Hepatocyte (in vitro differentiated cells): ENCODE results near the gene ADGRD1. TPM values are rescaled to one million over a fixed set of nuclear protein-coding genes. Genes with fewer than 3 reads are reported as not detected.

ENCODE experiments used
- DNase-seq: peaks from one replicate; pipeline ENCODE4 v3.0.0-alpha.2; 2016; ENCODE audit warnings: low spot score
- H2AFZ ChIP-seq: fragments of 200-600 bp; sonication (generic); 2 replicates; pipeline ENCODE4 v1.6.0; 2016; ENCODE audit warnings: antibody characterized with exemption, mild to moderate bottlenecking
- H3K27ac ChIP-seq: fragments of 200-600 bp; sonication (generic); 2 replicates; pipeline ENCODE4 v1.5.1; 2016; ENCODE audit warnings: mild to moderate bottlenecking
- H3K27me3 ChIP-seq: fragments of 200-600 bp; sonication (generic); 2 replicates; pipeline ENCODE4 v1.6.1; 2016
- H3K36me3 ChIP-seq: fragments of 200-600 bp; sonication (generic); replicated peaks from 2 replicates; pipeline ENCODE4 v1.5.1; 2016; ENCODE audit warnings: low read depth; ENCODE audit not compliant: insufficient read depth
- H3K4me1 ChIP-seq: fragments of 200-600 bp; sonication (generic); 2 replicates; pipeline ENCODE4 v1.5.1; 2016; ENCODE audit warnings: mild to moderate bottlenecking, moderate library complexity; ENCODE audit not compliant: insufficient read depth
- H3K4me2 ChIP-seq: fragments of 200-600 bp; sonication (generic); 2 replicates; pipeline ENCODE4 v1.6.0; 2016
- H3K4me3 ChIP-seq: fragments of 200-600 bp; sonication (generic); 2 replicates; pipeline ENCODE4 v1.5.1; 2016; ENCODE audit warnings: mild to moderate bottlenecking
- H3K79me2 ChIP-seq: fragments of 200-600 bp; sonication (generic); 2 replicates; pipeline ENCODE4 v1.6.0; 2017; ENCODE audit warnings: mild to moderate bottlenecking
- H3K9me2 ChIP-seq: fragments of 200-600 bp; sonication (generic); replicated peaks from 2 replicates; pipeline ENCODE4 v1.6.0; 2017; ENCODE audit warnings: mild to moderate bottlenecking; ENCODE audit not compliant: insufficient read depth
- H3K9me3 ChIP-seq: fragments of 200-600 bp; sonication (generic); 2 replicates; pipeline ENCODE4 v1.5.1; 2016; ENCODE audit warnings: low read depth, mild to moderate bottlenecking
- H4K20me1 ChIP-seq: fragments of 200-600 bp; sonication (generic); 2 replicates; pipeline ENCODE4 v1.6.0; 2016; ENCODE audit warnings: mild to moderate bottlenecking; ENCODE audit not compliant: insufficient read depth, poor library complexity, severe bottlenecking
- CTCF ChIP-seq: fragments of 200-600 bp; sonication (generic); IDR thresholded peaks from 2 replicates; pipeline ENCODE4 v1.5.1; 2016; ENCODE audit warnings: antibody characterized with exemption, mild to moderate bottlenecking; ENCODE audit not compliant: poor library complexity
- EZH2 ChIP-seq: fragments of 200-600 bp; sonication (generic); IDR thresholded peaks from 2 replicates; pipeline ENCODE4 v1.6.1; 2016; ENCODE audit warnings: antibody characterized with exemption, mild to moderate bottlenecking, borderline replicate concordance
- EZH2phosphoT487 ChIP-seq: fragments of 200-600 bp; sonication (generic); IDR thresholded peaks from one replicate; pipeline ENCODE4 v1.6.1; 2018; ENCODE audit warnings: antibody characterized with exemption, mild to moderate bottlenecking, low read depth, moderate library complexity; ENCODE audit not compliant: unreplicated experiment, severe bottlenecking
- WGBS: methylation state at CpG from one replicate; pipeline ENCODE4 v1.1.6; 2016; ENCODE audit warnings: low lambda C conversion rate; ENCODE audit errors: missing lambda C conversion rate; 5-methylcytosine and 5-hydroxymethylcytosine counted together
- polyA plus RNA-seq: library from polyadenylated mRNA; unstranded; fragments of >200 nt; fragmentation: Nextera tagmentation; extraction: Ambion mirVana; gene quantifications from 2 replicates; pipeline ENCODE4 v1.2.1, GENCODE V29; 2016
- total RNA-seq: library from RNA; depleted of rRNA; stranded (reverse); fragments of >200 nt; gene quantifications from 2 replicates; pipeline ENCODE4 v1.2.3, GENCODE V29; 2014

The ADGRD1 gene
- total and polyA plus RNA-seq, 2 experiments from 2014 or later = 18.1 to 18.5 TPM

DNA sequence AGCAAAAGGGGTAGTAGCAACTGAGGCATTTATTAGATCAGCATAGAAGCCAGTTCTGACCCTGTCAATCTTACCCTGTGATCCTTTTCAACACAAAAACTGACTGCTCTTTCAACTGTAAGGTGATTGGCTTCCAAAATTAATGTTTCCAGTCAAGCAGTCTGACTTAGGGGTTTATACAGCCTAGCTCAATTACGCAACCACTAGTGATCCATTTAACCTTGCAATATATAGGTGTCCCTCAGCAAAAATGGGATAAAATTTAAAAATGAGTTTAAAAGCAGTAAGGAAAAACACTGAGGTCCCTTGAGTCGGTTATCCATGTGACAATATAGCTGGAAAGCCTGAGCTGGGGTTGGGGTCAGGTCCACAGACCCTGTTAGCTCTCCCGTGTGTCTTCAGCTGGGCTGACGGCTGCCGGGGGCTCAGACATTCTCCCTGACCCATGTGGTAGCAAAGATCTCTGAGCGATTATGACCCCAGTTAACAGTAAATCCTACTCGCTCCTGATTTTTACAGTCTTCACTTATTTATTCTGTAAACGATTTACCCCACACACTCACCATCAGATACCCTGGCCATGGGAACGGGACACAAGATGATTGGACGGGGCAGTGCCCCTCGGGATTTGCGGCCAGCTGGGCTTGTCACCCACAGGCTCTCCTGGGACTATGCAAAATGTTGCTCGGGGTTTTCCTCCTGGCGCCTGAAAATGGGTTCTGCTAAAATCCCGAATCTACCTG is 16.6 kb downstream of the ADGRD1 start:
- WGBS = 48% methylated on average over 15 of the region's 15 CpGs
- H3K36me3 ChIP-seq = no peaks in the 10 kb centered on the region
- H2AFZ ChIP-seq = no peak overlapping the region
- no peak for DNase-seq
- H3K27me3 ChIP-seq = no peaks in the 10 kb centered on the region
- no peaks in the 10 kb centered on the region for H4K20me1 ChIP-seq
- TF ChIP-seq CTCF = no peak
- no peak for TF ChIP-seq EZH2phosphoT487
- no peak for TF ChIP-seq EZH2
- H3K27ac ChIP-seq = peak overlapping the region; percentile 37
- no peaks in the 10 kb centered on the region for H3K79me2 ChIP-seq
- no peaks in the 10 kb centered on the region for H3K9me2 ChIP-seq
- peaks cover 25% of the 10 kb centered on the region for H3K4me1 ChIP-seq
- no peak overlapping the region for H3K4me3 ChIP-seq
- no peaks in the 10 kb centered on the region for H3K9me3 ChIP-seq
- peak overlapping the region; percentile 50 for H3K4me2 ChIP-seq

GRCh38 chr12:130970908-130971233 is 17.2 kb downstream of the ADGRD1 start:
- TF ChIP-seq EZH2 = no peak
- TF ChIP-seq EZH2phosphoT487 = no peak
- no peak for TF ChIP-seq CTCF
- WGBS = 87% methylated on average over 10 of the region's 10 CpGs
- Histone ChIP-seq H3K4me2 (peak overlapping the region; percentile 50), H3K4me1 (peaks cover 25% of the 10 kb centered on the region), H3K36me3 (no peaks in the 10 kb centered on the region), H3K9me3 (no peaks in the 10 kb centered on the region), H4K20me1 (no peaks in the 10 kb centered on the region), H3K27ac (peak overlapping the region; percentile 15), H2AFZ (no peak overlapping the region), H3K27me3 (no peaks in the 10 kb centered on the region), H3K4me3 (no peak overlapping the region), H3K9me2 (no peaks in the 10 kb centered on the region), H3K79me2 (no peaks in the 10 kb centered on the region)
- DNase-seq = no peak

- H4K20me1 ChIP-seq = no peaks in the 10 kb centered on the region
- peak overlapping the region; percentile 46 for H3K4me2 ChIP-seq
- no peaks in the 10 kb centered on the region for H3K9me3 ChIP-seq
- no peak overlapping the region for H3K4me3 ChIP-seq
- H3K27me3 ChIP-seq = no peaks in the 10 kb centered on the region
- DNase-seq = no peak
- H3K27ac ChIP-seq = peak overlapping the region; percentile 63
- WGBS = 77% methylated on average over 15 of the region's 15 CpGs
- no peak overlapping the region for H2AFZ ChIP-seq
- H3K4me1 ChIP-seq = peaks cover 25% of the 10 kb centered on the region
- TF ChIP-seq EZH2 (no peak), CTCF (no peak), EZH2phosphoT487 (no peak)
- H3K79me2 ChIP-seq = no peaks in the 10 kb centered on the region
- no peaks in the 10 kb centered on the region for H3K9me2 ChIP-seq
- no peaks in the 10 kb centered on the region for H3K36me3 ChIP-seq
These were observed 18.3 kb downstream of the ADGRD1 start for GRCh38 chr12:130971925-130972585.
